GM19099 (cell line): ENCODE results near the gene UST.

Experiments
- POLR2A ChIP-seq: IDR thresholded peaks from 3 replicates; pipeline ENCODE4 v1.6.1; 2011; ENCODE audit warnings: low read depth; ENCODE audit not compliant: insufficient read length; ENCODE audit errors: extremely low read depth

UST gene

GRCh38 chr6:148750838-148751792, 4.3 kb downstream of the UST start:
- TF ChIP-seq POLR2A: no peak

- TF ChIP-seq POLR2A: no peak
These were observed 5.0 kb downstream of the UST start for GRCh38 chr6:148751793-148752170.

- no peak for TF ChIP-seq POLR2A
These were observed 11.2 kb downstream of the UST start for GRCh38 chr6:148757944-148758480.

- no peak for TF ChIP-seq POLR2A
These were observed 11.7 kb downstream of the UST start for GRCh38 chr6:148758492-148758891.

GRCh38 chr6:148760258-148760534, 13.4 kb downstream of the UST start:
- TF ChIP-seq POLR2A: no peak

GRCh38 chr6:148760568-148761526, 14.0 kb downstream of the UST start:
- TF ChIP-seq POLR2A: no peak

- no peak for TF ChIP-seq POLR2A
These were observed 14.7 kb downstream of the UST start for GRCh38 chr6:148761527-148762011.

- no peak for TF ChIP-seq POLR2A
These were observed 15.4 kb downstream of the UST start for GRCh38 chr6:148762231-148762630.

- no peak for TF ChIP-seq POLR2A
These were observed 19.3 kb downstream of the UST start for GRCh38 chr6:148765898-148766808.

- TF ChIP-seq POLR2A: no peak
These were observed 21.9 kb downstream of the UST start for GRCh38 chr6:148768646-148769270.

GRCh38 chr6:148769304-148769968, 22.6 kb downstream of the UST start:
- no peak for TF ChIP-seq POLR2A

GRCh38 chr6:148770408-148771211, 23.8 kb downstream of the UST start:
- no peak for TF ChIP-seq POLR2A

- TF ChIP-seq POLR2A: no peak
These were observed 24.4 kb downstream of the UST start for GRCh38 chr6:148771212-148771601.
